HFF-Myc (cell line): Measurements from ENCODE around the gene CORO7.
"Not testable (repeated sequence)": the region's sequence is repeated elsewhere in the genome, so short reads cannot be mapped to it uniquely, and the experiment has no call there.

ENCODE experiments used
- DNase-seq: peaks from one replicate; pipeline ENCODE4 v3.0.0-alpha.2; 2011; ENCODE audit warnings: low read depth; ENCODE audit errors: extremely low read depth
- H3K4me3 ChIP-seq: replicated peaks from 2 replicates; pipeline ENCODE4 v1.5.1; 2011; ENCODE audit warnings: low read depth, mild to moderate bottlenecking, control low read depth, low read length
- CTCF ChIP-seq: IDR thresholded peaks from 2 replicates; pipeline ENCODE4 v1.5.1; 2012; ENCODE audit warnings: mild to moderate bottlenecking, low read depth, low read length, control low read depth; ENCODE audit errors: missing control alignments

The CORO7 gene

GRCh38 chr16:4401510-4401909 is 14.9 kb downstream of the CORO7 start:
- no peak overlapping the region for H3K4me3 ChIP-seq
- TF ChIP-seq CTCF = no peak
- no peak for DNase-seq

- TF ChIP-seq CTCF = no peak
- H3K4me3 ChIP-seq = no peak overlapping the region
- no peak for DNase-seq
These were observed 15.3 kb downstream of the CORO7 start for GRCh38 chr16:4401094-4401501.

- DNase-seq = no peak
These were observed 17.2 kb downstream of the CORO7 start for GRCh38 chr16:4399001-4399730.

GRCh38 chr16:4395055-4395726 is 21.2 kb downstream of the CORO7 start:
- DNase-seq = no peak
- TF ChIP-seq CTCF = no peak
- H3K4me3 ChIP-seq = no peak overlapping the region

More at GRCh38 chr16:4399001-4399730, 17.2 kb downstream of the CORO7 start:
- H3K4me3 ChIP-seq = no peak overlapping the region
- TF ChIP-seq CTCF = no peak

GRCh38 chr16:4393850-4394249 is 22.5 kb downstream of the CORO7 start:
- not testable (repeated sequence) for DNase-seq, H3K4me3 ChIP-seq

- no peak for TF ChIP-seq CTCF
- peak; percentile 52 for DNase-seq
- H3K4me3 ChIP-seq = no peak overlapping the region
These were observed 23.2 kb downstream of the CORO7 start for GRCh38 chr16:4393240-4393600.

- no peak overlapping the region for H3K4me3 ChIP-seq
- peak; percentile 89 for DNase-seq
- no peak for TF ChIP-seq CTCF
These were observed 23.8 kb downstream of the CORO7 start for GRCh38 chr16:4392382-4393239.
